GM13977 (cell line): Measurements from ENCODE around the gene FBXO48.

Experiments
- DNase-seq: peaks from one replicate; pipeline ENCODE4 v3.0.0; 2012; ENCODE audit warnings: low spot score
- CTCF ChIP-seq: IDR thresholded peaks from 2 replicates; pipeline ENCODE4 v1.5.1; 2012; ENCODE audit warnings: mild to moderate bottlenecking, control low read depth; ENCODE audit not compliant: insufficient read depth; ENCODE audit errors: extremely low read depth, missing control alignments
- in situ Hi-C: fragments of 300-500 bp; cut with MboI; formaldehyde crosslinking; loops from one replicate; pipeline ENCODE4 v1.12.0; 2022; ENCODE audit warnings: low sequenced_read_pairs, low pct_unique_long_range_greater_than_20kb, mixed read lengths, inconsistent platforms; ENCODE audit not compliant: unreplicated experiment

Gene FBXO48

GRCh38 chr2:68441994-68442322 is 25.1 kb downstream of the FBXO48 start:
- no peak for DNase-seq
- no peak for TF ChIP-seq CTCF
- in situ Hi-C loops = loop anchor here (5.0 to 10.0 kb wide), 3 partner anchors 75 to 317 kb away; partner anchors contain the start of gene PLEK

DNA sequence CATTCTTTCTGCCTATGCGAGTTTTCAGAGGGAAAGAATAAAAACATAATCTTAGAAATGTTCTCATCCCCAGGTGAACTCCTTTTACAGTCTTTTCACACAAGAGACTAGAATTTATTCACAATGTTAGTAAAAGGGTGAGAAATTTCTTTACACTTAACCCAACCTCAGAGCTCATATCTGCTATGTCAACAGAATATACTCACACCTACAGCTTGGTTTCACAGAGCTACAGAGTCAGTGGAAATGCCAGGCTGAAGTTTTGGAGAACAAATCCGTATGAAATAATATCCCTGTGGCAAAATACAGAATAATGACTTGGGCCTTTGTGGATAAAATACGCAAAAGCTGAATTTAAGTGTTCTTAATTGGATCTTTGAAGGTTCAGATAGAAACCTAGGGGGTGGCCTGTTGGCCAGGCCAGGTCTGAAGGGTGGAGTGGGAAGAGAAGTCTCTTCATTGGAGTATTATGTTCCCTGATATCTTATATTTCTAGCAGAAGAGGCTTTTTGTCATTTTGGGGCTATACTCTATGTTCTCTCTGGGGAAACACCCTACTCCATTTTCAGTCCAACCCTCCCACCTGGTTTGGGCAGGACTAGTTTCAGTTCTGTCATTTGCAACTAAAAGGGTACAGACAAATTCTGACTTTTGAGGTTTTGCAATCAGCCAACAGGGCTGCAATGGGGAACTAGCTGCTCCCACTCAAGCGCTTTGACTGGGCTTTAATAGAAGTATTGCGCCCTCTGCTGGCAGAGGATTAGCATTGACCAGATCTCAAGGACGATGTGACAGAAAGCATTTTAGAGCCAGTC is 25.7 kb downstream of the FBXO48 start:
- in situ Hi-C loops = loop anchor here (5.0 to 10.0 kb wide), 3 partner anchors 74 to 317 kb away; partner anchors contain the start of gene PLEK
- peak; percentile 81 for TF ChIP-seq CTCF
- DNase-seq = peak; percentile 76

GRCh38 chr2:68438455-68439303 is 28.4 kb downstream of the FBXO48 start:
- no peak for DNase-seq
- in situ Hi-C loops = no loop called here
- no peak for TF ChIP-seq CTCF

- in situ Hi-C loops = no loop called here
- DNase-seq = no peak
- no peak for TF ChIP-seq CTCF
Measured at GRCh38 chr2:68436270-68436669, 30.8 kb downstream of the FBXO48 start.

- no peak for DNase-seq
- TF ChIP-seq CTCF = no peak
- in situ Hi-C loops = no loop called here
Measured at GRCh38 chr2:68435615-68436014, 31.5 kb downstream of the FBXO48 start.

DNA sequence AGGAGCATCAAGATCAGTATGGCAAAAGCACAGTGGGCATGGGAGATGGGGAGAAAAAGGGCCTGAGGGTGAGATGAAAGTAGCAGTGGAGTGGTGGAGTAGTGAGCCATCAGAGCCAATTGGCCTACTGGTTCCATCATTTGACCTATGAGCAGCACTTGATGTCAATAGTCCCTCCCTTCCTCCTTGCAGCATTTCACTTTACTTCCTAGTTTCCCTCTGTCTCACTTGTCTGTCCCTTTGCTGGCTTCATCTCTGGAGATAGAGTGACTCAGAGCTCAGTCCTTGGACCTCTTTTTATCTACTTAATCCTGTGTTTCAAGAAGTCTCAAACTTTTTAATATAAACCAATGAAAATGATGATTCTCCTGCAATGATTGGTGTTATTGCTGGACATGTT is 32.1 kb downstream of the FBXO48 start:
- no peak for DNase-seq
- in situ Hi-C loops = no loop called here

More for the DNA sequence above, 32.1 kb downstream of the FBXO48 start:
- TF ChIP-seq CTCF = no peak
